Lower leg skin (tissue), 4 donors: ENCODE data around the gene PRELID1. TPM values are rescaled to one million over a fixed set of nuclear protein-coding genes. Genes with fewer than 3 reads are reported as not detected.

Experiments
- DNase-seq, 2 donors: peaks; one replicate each; pipeline ENCODE4 v3.0.0-alpha.2; 2019; ENCODE audit warnings: low spot score in 2 of 2
- H3K4me3 ChIP-seq: fragments of 200-600 bp; sonication (generic); 2 replicates; pipeline ENCODE4 v1.5.1; 2017; ENCODE audit warnings: mild to moderate bottlenecking, low read depth; ENCODE audit not compliant: poor library complexity, severe bottlenecking
- POLR2A ChIP-seq, 2 donors: fragments of 450-650 bp; IDR thresholded peaks; one replicate each; pipeline ENCODE4 v1.6.1; 2016 to 2017; ENCODE audit warnings: antibody characterized with exemption in 2 of 2, mild to moderate bottlenecking in 1 of 2, moderate library complexity in 1 of 2
- WGBS, 2 donors: methylation state at CpG; one replicate each; pipeline ENCODE4 v1.1.5; 2018; 5-methylcytosine and 5-hydroxymethylcytosine counted together
- intact Hi-C: fragments of 100-400 bp; cut with DNase I; formaldehyde crosslinking; loops from one replicate; pipeline ENCODE4 v1.15.0; 2023; ENCODE audit warnings: low total_unique reads
- total RNA-seq, 4 donors: library from RNA; depleted of rRNA; stranded (reverse); fragments of >200 nt; gene quantifications; one replicate each; pipeline ENCODE4 v1.1.0, GENCODE V29; 2016
- TF ChIP-seq, protein P1 (sequence below), 3 donors: fragments of 450-650 bp; IDR thresholded peaks; one replicate each; pipeline ENCODE4 v1.5.1; 2016; ENCODE audit warnings: antibody characterized with exemption in 3 of 3, mild to moderate bottlenecking in 3 of 3, moderate library complexity in 2 of 3

The PRELID1 gene
- total RNA-seq, 4 donors from 2014 or later, result 60.7 to 122 (median 96.7) TPM

DNA sequence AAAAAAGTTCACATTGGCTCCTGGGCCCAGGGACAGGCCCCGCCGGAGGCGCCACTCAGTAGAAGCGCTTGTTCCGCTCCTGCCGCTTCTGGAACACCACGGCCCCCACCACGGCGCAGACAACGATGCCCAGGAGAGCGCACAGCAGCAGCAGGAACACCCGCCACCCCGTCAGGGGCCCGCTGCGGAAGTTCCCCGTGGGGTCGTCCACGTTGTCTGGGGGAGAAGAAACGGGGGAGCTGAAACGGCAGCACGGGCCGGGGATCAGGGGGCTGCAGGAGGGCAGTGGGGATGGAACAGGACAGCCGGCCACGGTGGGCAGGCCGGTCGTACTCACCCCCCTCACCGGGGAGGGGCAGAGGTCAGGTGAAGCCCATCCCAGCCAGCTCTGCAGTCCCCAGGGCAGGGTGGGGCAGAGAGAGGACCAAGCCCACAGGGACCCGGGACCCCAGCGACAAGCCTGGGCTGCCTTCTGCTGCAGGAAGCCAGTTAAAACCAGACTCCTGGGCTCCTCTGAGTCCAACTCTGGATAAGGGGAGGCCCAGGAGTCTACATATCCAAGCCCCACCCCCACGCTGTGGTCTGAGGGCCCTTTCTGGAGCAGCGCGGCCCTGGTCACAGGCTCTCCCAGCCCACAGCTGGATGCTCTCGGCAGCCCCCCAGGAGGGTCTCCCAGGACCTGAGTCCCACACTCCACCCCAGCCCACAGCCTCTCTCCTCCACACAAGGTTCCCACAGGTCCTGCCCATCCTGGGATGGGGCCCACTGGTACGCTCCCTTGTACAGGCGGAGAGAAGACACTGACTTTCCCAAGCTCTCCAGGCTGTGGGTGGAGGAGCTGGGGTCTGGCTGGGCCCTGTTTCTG, 28.7 kb downstream of the PRELID1 start:
- WGBS, 2 donors, result 87 to 88% methylated on average over 32 to 34 of the region's 35 CpGs
- TF ChIP-seq, protein P1, sequence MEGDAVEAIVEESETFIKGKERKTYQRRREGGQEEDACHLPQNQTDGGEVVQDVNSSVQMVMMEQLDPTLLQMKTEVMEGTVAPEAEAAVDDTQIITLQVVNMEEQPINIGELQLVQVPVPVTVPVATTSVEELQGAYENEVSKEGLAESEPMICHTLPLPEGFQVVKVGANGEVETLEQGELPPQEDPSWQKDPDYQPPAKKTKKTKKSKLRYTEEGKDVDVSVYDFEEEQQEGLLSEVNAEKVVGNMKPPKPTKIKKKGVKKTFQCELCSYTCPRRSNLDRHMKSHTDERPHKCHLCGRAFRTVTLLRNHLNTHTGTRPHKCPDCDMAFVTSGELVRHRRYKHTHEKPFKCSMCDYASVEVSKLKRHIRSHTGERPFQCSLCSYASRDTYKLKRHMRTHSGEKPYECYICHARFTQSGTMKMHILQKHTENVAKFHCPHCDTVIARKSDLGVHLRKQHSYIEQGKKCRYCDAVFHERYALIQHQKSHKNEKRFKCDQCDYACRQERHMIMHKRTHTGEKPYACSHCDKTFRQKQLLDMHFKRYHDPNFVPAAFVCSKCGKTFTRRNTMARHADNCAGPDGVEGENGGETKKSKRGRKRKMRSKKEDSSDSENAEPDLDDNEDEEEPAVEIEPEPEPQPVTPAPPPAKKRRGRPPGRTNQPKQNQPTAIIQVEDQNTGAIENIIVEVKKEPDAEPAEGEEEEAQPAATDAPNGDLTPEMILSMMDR (IDR thresholded peaks at IDR 0.05), result no peak
- no peak for TF ChIP-seq POLR2A (IDR thresholded peaks at IDR 0.05)
- DNase-seq, result no peak
- no peak overlapping the region for H3K4me3 ChIP-seq
- intact Hi-C loops, result no loop called here

DNA sequence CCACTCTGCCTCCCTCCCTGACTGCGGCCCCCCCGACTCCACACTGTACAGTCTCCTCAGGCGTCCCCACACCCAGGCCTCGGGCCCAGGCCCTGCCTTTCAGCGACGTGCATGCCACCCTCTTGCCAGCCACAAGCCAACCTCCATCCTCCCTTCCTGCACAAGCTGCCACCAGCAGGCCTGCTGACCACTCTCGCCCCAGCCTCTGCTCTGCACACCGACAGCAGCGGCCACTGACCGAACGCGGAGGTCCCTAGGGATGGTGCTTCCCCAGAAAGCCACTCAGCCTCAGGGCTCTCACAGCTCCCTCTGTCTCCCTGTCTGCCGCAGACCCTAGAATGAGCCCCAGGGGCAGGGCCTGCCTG, 29.3 kb downstream of the PRELID1 start:
- no peak for DNase-seq
- TF ChIP-seq, protein P1 (IDR thresholded peaks at IDR 0.05), result no peak
- TF ChIP-seq POLR2A (IDR thresholded peaks at IDR 0.05), result no peak
- H3K4me3 ChIP-seq, result no peak overlapping the region
- 88 to 94% methylated on average over 7 to 13 of the region's 13 CpGs for WGBS, 2 donors
- intact Hi-C loops, result no loop called here

DNA sequence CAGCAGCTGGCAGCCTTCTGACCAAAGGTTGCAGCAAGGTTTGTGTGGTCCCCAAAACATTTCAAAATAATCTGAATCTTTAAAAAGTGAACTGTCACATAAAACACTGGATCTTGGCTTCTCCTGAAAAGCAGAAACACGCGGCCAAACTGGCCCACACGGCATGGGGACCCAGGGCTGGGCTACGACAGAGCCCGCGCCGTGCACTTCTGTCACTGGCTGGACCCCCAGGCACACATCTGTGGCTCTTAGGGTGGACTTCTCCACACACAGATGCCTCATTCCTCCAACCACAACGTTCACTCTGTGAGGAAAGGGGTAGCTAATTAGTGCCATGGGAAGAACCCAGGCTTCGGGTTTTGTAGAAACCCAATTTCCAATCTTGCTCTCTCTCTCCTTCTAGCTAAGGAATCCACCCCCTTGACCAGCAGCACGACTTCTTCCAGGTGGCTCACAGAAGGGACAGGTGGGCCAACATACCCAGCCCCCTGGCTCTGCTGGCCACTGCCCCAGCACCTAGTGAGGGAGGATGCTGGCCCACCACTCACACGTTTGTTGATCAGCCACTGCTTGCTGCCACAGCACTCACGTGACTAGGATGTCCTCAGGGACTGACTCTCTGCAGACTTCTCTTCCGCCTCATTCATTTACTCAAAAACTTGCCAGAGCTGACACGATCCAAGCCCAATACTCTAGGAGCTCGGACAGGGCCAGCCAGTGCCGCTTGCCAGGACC, 30.0 kb downstream of the PRELID1 start:
- intact Hi-C loops, result no loop called here
- TF ChIP-seq POLR2A (IDR thresholded peaks at IDR 0.05), result no peak
- TF ChIP-seq, protein P1 (IDR thresholded peaks at IDR 0.05), result no peak

DNA sequence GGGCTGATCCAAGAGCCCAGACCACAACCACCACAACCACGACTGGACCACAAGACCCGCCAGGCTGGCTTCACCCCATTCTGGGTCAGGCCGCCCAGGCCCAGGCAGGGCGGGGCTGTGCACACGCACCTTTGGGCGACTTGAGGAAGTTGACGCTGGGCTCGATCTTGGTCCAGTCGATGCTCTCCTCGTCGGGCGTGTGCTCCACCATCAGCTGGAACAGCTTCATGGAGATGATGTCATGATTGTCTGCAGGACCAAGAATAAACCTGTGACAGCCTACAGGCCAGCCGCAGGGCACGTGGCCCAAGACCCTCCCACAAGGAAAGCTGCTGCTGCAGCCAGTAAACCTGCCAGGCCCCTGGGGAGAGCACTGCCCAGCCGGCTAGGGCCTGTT, 30.6 kb downstream of the PRELID1 start:
- H3K4me3 ChIP-seq, result no peak overlapping the region
- TF ChIP-seq, protein P1 (IDR thresholded peaks at IDR 0.05), result no peak
- no peak for TF ChIP-seq POLR2A (IDR thresholded peaks at IDR 0.05)
- intact Hi-C loops, result no loop called here
- 66 to 78% methylated on average over 3 to 15 of the region's 15 CpGs for WGBS, 2 donors
- DNase-seq, result no peak

More for the DNA sequence above, 30.0 kb downstream of the PRELID1 start:
- 92 to 94% methylated on average over 14 to 16 of the region's 16 CpGs for WGBS, 2 donors
- DNase-seq, result no peak
- no peak overlapping the region for H3K4me3 ChIP-seq

DNA sequence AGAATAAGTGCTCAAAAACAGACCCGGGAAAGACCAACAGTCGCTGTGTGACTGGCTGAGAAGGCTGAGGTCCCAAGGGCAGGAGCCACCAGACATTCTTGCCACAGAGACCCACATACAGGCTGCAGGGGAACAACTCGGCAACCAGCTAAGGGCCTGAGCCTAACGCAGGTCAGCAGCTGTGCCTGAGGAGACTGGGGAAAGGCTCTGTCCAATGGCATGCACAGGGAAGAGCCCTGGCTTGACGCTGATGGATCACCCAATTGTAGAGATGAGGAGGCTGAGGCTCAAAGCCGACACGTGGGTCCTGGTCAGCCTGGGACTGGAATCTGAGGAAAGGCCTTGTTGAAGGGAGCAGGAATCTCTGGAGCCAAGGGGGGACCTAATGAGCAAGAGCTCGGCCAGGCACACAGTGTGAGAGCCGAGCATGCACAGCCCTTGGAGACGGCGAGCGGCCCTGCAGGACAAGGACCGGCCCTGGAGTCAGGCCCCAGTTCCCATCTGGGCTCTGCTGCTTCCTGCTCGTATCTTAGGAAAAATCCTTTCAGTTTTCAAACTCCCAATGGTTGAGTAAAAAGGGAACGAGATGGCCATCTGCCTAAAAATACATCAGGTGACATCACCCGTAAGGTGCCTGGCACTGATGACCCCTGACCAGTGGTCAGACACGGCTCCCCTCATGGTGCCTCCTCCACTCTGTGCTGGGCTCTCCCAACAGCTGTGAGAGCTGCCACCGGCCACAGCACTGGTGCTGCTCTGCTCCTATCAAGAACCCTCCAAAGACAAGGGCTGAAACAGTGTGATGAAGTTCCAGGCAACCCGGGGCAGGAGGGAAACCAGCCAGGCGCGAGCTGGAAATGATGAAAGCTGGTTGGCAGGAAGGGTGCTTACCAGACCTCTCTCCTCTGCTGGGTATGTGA, 31.4 kb downstream of the PRELID1 start:
- intact Hi-C loops, result no loop called here
- TF ChIP-seq, protein P1 (IDR thresholded peaks at IDR 0.05), result no peak
- no peak for TF ChIP-seq POLR2A (IDR thresholded peaks at IDR 0.05)
- no peak overlapping the region for H3K4me3 ChIP-seq
- no peak for DNase-seq
- 87 to 92% methylated on average over 21 of the region's 21 CpGs for WGBS, 2 donors
